ENCODE results near the gene DNAJA3.

DNAJA3 gene

GRCh38 chr16:4378161-4378666 lies 47.5 kb upstream of the DNAJA3 start:
- H3K36me3 ChIP-seq (ENCODE audit: control insufficient read depth, insufficient read depth, low read length) = no peaks in the 10 kb centered on the region
- no peaks in the 10 kb centered on the region for H3K27me3 ChIP-seq (ENCODE audit: control insufficient read depth, insufficient read depth, low read length)
- H3K9me3 ChIP-seq (ENCODE audit: control insufficient read depth, low read length) = no peaks in the 10 kb centered on the region
- H2AFZ ChIP-seq = no peak overlapping the region
- H3K79me2 ChIP-seq = no peaks in the 10 kb centered on the region
- H3K9ac ChIP-seq = no peak overlapping the region
- peaks cover 21% of the 10 kb centered on the region for H3K4me1 ChIP-seq
- TF ChIP-seq CTCF (IDR thresholded peaks at IDR 0.05) = no peak
- H3K4me3 ChIP-seq (ENCODE audit: low read depth, low read length) = no peak overlapping the region
- H3K4me2 ChIP-seq (ENCODE audit: low read length) = no peak overlapping the region
- H3K27ac ChIP-seq = no peak overlapping the region

GRCh38 chr16:4378999-4379690 lies 46.5 kb upstream of the DNAJA3 start:
- peaks cover 14% of the 10 kb centered on the region for H3K4me1 ChIP-seq

GRCh38 chr16:4380119-4381063 lies 45.3 kb upstream of the DNAJA3 start:
- no peaks in the 10 kb centered on the region for H3K36me3 ChIP-seq (ENCODE audit: control insufficient read depth, insufficient read depth, low read length)
- no peak overlapping the region for H3K4me2 ChIP-seq (ENCODE audit: low read length)
- no peaks in the 10 kb centered on the region for H3K79me2 ChIP-seq
- H3K27me3 ChIP-seq (ENCODE audit: control insufficient read depth, insufficient read depth, low read length) = no peaks in the 10 kb centered on the region
- no peak overlapping the region for H3K4me3 ChIP-seq (ENCODE audit: low read depth, low read length)
- no peak overlapping the region for H3K27ac ChIP-seq
- H2AFZ ChIP-seq = no peak overlapping the region
- no peaks in the 10 kb centered on the region for H3K9me3 ChIP-seq (ENCODE audit: control insufficient read depth, low read length)
- H3K4me1 ChIP-seq = peaks cover 14% of the 10 kb centered on the region
- no peak for TF ChIP-seq CTCF (IDR thresholded peaks at IDR 0.05)
- H3K9ac ChIP-seq = no peak overlapping the region

More at GRCh38 chr16:4378999-4379690, 46.5 kb upstream of the DNAJA3 start:
- H2AFZ ChIP-seq = no peak overlapping the region
- H3K27me3 ChIP-seq (ENCODE audit: control insufficient read depth, insufficient read depth, low read length) = no peaks in the 10 kb centered on the region
- no peaks in the 10 kb centered on the region for H3K79me2 ChIP-seq
- no peak overlapping the region for H3K9ac ChIP-seq
- H3K4me3 ChIP-seq (ENCODE audit: low read depth, low read length) = no peak overlapping the region
- no peak overlapping the region for H3K4me2 ChIP-seq (ENCODE audit: low read length)
- no peak for TF ChIP-seq CTCF (IDR thresholded peaks at IDR 0.05)
- no peaks in the 10 kb centered on the region for H3K9me3 ChIP-seq (ENCODE audit: control insufficient read depth, low read length)
- H3K36me3 ChIP-seq (ENCODE audit: control insufficient read depth, insufficient read depth, low read length) = no peaks in the 10 kb centered on the region
- no peak overlapping the region for H3K27ac ChIP-seq

GRCh38 chr16:4381072-4381934 lies 44.4 kb upstream of the DNAJA3 start:
- H3K4me3 ChIP-seq (ENCODE audit: low read depth, low read length) = no peak overlapping the region
- no peak for TF ChIP-seq CTCF (IDR thresholded peaks at IDR 0.05)
- no peak overlapping the region for H3K9ac ChIP-seq
- H3K36me3 ChIP-seq (ENCODE audit: control insufficient read depth, insufficient read depth, low read length) = no peaks in the 10 kb centered on the region
- H3K9me3 ChIP-seq (ENCODE audit: control insufficient read depth, low read length) = no peaks in the 10 kb centered on the region
- no peak overlapping the region for H3K4me2 ChIP-seq (ENCODE audit: low read length)
- peaks cover 8% of the 10 kb centered on the region for H3K4me1 ChIP-seq
- H3K79me2 ChIP-seq = no peaks in the 10 kb centered on the region
- H3K27ac ChIP-seq = no peak overlapping the region
- no peak overlapping the region for H2AFZ ChIP-seq
- no peaks in the 10 kb centered on the region for H3K27me3 ChIP-seq (ENCODE audit: control insufficient read depth, insufficient read depth, low read length)
